MM.1S (cell line): ENCODE measurements around the gene ZBTB44.

Experiments
- EZH2 ChIP-seq: fragments of 300-600 bp; sonication (generic); optimal IDR thresholded peaks from 2 replicates; pipeline ENCODE3; 2017; ENCODE audit warnings: low read depth, mild to moderate bottlenecking, antibody characterized with exemption, low read length, mixed read lengths
- EZH2phosphoT487 ChIP-seq: fragments of 300-600 bp; sonication (generic); IDR thresholded peaks from 2 replicates; pipeline ENCODE4 v1.6.1; 2018; ENCODE audit warnings: antibody characterized with exemption, low read length
- TF ChIP-seq, protein P1 (sequence below): fragments of 300-600 bp; sonication (generic); IDR thresholded peaks from 2 replicates; pipeline ENCODE4 v1.5.1; 2016; ENCODE audit warnings: antibody characterized with exemption, low read length, mixed read lengths

DNA sequence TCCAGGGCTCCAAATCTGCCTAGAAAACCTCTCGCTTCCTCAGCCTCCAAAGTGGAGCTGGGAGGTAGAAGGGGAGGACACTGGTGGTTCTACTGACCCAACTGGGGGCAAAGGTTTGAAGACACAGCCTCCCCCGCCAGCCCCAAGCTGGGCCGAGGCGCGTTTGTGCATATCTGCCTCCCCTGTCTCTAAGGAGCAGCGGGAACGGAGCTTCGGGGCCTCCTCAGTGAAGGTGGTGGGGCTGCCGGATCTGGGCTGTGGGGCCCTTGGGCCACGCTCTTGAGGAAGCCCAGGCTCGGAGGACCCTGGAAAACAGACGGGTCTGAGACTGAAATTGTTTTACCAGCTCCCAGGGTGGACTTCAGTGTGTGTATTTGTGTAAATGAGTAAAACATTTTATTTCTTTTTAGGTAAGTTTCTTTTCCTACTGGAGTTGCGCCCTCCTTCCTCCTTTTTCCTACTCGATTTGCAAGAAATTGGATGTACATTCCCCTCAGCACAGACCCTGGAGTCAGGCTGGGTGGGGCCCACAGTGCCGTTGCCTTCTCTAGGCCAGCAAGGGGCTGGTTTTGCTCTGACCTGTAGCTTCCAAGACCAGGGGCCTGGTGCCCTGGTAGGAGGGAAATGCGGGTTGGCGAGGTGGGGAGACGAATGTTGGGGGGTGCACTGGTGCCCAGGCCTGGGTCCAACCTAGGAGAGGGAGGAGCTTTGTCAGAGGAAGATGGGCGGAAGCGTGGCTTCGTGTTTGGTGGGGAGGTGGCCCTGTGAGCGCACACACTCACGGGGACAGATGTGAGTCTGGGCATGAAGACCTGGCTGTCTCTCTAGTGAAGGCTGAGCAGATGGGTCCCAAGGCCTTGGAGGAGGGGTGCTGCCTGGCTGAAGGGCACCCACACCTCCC is 104.5 kb downstream of the ZBTB44 start:
- no peak for TF ChIP-seq EZH2phosphoT487
- no peak for TF ChIP-seq EZH2
- TF ChIP-seq, protein P1, sequence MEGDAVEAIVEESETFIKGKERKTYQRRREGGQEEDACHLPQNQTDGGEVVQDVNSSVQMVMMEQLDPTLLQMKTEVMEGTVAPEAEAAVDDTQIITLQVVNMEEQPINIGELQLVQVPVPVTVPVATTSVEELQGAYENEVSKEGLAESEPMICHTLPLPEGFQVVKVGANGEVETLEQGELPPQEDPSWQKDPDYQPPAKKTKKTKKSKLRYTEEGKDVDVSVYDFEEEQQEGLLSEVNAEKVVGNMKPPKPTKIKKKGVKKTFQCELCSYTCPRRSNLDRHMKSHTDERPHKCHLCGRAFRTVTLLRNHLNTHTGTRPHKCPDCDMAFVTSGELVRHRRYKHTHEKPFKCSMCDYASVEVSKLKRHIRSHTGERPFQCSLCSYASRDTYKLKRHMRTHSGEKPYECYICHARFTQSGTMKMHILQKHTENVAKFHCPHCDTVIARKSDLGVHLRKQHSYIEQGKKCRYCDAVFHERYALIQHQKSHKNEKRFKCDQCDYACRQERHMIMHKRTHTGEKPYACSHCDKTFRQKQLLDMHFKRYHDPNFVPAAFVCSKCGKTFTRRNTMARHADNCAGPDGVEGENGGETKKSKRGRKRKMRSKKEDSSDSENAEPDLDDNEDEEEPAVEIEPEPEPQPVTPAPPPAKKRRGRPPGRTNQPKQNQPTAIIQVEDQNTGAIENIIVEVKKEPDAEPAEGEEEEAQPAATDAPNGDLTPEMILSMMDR, result no peak
